Activated CD8-positive, alpha-beta memory T cell treated with anti-CD3 and anti-CD28 coated beads for 1 hour (primary cell): ENCODE measurements around the gene NACA2.
A peak's percentile ranks its signal among the peaks of the same experiment; 100 is the strongest.
"Not testable (repeated sequence)": the region's sequence is repeated elsewhere in the genome, so short reads cannot be mapped to it uniquely, and the experiment has no call there.

ENCODE experiments used
- DNase-seq, 2 donors: peaks; one replicate each; pipeline ENCODE4 v3.0.0-alpha.2; 2020; ENCODE audit warnings: low read depth in 1 of 2; ENCODE audit errors: extremely low read depth in 1 of 2

Gene NACA2

DNA sequence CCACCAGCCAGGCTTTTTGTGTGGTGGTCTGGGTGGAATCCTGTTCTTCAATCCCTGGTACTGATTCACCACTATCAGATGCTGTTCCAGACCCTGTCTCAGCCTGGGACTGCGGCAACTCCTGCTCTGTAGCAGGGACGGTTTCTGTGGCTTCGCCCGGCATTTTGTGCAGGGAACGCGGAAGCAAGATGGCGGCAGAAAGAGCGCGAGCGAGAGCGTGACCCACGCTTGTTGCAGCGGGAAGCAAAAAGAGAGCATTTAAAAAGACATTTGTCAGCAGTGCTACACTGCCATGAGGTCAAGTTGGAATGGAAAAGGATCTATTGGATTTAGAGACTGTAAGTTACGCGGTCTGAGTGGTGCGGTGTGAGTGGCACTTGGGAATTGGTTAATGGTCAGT, at the start of gene NACA2:
Gene NACA2 (minus strand): TSS at position 202 of the 400 bp plus-strand sequence. CDS start 39 bp downstream, at position 163.
- DNase-seq = no peak

DNA sequence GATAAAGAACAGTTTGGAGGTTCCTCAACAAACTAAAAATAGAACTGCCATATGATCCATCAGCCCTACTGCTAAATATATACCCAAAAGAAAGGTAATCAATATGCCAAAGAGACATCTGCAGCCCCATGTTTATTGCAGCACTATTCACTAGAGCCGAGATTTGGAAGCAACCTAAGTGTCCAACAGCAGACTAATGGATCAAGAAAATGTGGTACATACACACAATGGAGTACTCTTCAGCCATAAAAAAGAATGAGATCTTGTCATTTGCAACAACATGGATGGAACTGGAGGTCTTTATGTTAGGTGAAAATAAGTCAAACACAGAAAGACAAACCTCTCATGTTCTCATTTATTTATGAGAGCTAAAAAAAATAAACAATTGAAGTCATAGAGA, 48.8 kb upstream of the NACA2 start:
- no peak for DNase-seq

DNA sequence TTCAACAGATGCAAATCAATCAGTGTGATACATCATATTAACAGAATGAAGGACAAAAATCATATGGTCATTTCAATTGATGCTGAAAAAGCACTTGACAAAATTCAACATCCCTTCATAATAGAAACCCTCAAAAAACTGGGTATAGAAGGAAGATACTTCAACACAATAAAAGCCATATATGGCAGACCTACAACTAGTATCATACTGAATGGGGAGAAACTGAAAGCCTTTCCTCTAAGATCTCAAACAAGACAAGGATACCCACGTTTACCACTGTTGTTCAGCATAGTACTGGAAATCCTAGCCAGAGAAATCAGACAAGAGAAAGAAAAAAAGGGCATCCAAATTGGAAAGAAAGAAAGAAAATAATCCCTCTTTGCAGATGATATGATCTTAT, 47.1 kb upstream of the NACA2 start:
- no peak for DNase-seq

DNA sequence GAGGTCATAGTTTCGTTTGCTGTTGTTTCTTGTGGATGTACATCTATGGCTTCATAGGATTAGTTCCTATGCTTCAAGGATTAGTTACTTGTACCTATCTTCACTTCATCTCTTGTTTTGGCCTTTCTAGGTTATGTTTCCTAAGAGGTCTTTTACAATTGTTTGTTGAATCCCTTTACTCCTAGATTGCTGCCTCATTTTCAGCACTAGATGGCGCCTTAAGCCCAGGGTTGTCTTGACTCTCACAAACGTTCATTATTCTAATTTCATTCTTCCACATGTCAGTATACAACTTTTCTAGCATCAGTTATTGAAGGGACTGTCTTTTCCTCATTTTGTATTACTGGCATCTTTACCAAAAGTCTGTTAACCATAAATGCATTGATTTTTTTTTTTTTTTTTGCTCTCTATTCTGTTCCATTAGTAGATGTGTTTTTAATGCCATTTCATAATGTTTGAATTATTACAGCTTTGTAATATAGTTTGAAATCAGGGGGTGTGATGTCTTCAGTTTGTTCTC, 45.0 kb upstream of the NACA2 start:
- DNase-seq = peak in 1 of 2 donors; percentile 14

DNA sequence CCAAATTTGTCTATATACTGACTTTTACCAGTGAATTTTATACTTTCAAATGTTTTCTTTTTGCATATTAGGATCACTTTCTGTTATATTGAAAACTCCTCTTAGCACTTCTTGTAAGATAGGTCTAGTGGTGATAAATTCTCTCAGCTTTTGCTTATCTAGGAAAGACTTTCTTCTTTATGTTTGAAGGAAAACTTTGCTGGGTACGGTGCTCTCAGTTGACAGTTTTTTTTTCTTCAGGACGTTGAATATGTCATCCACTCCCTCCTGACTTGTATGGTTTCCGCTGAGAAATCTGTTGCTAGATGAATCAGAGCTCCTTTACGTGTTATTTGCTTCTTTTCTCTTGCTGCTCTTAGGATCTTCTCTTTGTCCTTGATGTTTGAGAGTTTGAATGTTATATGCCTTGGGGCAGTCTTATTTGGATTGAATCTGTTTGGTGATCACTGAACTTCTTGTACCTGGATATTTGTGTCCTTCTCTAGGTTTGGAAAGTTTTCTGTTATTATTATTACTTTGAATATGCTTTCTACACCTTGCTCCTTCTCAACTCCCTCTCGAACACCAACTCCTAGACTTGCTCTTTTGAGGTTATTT, 44.0 kb upstream of the NACA2 start:
- no peak for DNase-seq

DNA sequence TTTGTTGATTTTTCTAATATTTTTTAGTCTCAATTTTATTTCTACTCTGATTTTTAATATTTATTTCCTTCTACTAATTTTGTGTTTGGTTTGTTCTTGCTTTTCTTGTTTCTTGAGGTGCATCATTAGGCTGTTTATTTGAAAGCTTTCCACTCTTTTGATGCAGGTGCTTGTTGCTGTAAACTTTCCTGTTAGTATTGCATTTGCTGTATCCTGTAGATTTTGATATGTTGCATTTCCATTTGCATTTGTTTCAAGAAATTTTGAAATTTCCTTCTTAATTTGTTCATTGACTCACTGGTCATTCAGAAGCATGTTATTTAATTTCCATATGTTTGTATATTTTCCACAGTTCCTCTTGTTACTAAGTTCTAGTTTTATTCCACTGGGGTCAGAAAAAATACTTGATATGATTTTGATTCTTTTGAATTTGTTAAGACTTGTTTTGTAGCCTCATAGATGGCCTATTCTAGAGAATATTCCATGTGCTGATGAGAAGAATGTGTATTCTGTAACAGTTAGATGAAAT, 43.1 kb upstream of the NACA2 start:
- no peak for DNase-seq

DNA sequence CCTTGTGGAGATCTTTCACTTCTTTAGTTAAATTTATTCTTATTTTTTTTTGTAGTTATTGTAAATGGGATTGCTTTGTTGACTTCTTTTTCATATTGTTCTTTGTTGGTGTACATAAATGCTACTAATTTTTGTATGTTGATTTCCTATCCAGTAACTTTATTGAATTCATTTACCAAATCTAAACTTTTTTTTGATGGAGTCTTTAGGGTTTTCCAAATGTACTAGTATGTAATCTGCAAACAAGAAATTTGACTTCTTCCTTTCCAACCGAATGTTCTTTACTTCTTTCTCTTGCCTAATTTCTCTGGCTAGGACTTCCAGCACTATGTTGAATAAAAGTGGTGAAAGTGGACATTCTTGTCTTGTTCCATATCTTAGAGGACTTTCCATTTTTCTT, 41.8 kb upstream of the NACA2 start:
- DNase-seq = no peak

DNA sequence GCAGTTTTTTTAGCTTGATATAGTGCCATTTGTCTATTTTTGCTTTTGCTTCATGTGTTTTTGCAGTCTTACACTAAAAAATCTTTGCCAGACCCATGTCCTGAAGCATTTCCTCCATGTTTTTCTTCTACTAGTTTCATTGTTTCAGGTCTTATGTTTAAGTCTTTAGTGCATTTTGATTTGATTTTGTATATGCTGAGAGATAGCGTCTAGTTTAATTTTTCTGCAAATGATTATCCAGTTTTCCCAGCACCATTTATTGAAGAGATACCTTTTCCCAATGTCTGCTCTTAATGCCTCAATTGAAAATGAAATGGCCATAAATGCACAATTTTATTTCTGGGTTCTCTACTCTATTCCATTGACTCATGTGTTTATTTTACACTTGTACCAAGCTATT, 40.8 kb upstream of the NACA2 start:
- no peak for DNase-seq

DNA sequence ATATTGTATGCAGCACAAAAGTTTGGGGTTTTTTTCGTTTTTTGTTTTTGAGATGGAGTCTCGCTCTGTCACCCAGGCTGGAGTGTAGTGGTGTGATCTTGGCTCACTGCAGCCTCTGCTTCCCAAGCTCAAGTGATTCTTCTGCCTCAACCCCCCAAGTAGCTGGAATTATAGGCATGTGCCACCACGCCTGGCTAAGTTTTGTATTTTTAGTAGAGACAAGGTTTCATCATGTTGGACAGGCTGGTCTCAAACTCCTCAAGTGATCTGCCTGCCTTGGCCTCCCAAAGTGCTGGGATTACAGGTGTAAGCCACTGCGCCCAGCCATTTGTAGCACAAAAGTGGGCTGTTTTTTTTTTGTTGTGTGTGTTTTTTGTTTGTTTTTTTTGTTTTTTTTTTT, 37.1 kb upstream of the NACA2 start:
- DNase-seq = not testable (repeated sequence)

DNA sequence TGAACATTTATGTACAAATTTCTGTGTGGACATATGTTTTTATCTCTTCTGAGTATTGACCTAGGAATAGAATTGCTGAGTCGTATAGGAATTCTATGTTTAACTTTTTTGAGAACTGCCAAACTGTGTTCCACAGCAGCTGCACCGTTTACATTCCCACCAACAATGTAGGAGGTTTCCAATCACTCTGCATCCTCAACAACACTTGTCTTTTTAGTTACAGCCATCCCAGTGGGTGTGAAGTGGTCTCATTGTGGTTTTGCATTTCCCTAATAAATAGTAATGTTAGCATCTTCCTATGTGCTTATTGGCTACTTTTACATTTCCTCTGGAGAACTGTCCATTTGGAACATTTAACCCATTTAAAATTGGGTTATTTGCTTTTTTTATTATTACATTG, 36.6 kb upstream of the NACA2 start:
- DNase-seq = no peak

DNA sequence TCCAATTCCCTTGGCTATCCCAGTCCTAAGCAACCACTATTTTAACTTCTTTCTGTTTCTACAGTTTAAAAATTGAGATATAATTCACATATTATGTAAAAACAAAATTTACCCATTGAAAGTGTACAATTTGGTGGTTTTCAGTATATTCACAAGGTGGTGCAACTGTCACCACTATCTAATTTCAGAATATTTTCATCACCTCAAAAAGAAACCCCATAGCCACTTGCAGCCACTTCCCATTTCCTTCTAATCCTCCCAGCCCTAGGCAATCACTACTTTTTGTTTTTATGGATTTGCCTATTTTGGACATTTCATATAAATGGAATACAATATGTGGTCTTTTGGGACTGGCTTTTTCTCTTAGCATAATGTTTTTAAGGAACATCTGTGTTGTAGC, 36.1 kb upstream of the NACA2 start:
- DNase-seq = no peak

DNA sequence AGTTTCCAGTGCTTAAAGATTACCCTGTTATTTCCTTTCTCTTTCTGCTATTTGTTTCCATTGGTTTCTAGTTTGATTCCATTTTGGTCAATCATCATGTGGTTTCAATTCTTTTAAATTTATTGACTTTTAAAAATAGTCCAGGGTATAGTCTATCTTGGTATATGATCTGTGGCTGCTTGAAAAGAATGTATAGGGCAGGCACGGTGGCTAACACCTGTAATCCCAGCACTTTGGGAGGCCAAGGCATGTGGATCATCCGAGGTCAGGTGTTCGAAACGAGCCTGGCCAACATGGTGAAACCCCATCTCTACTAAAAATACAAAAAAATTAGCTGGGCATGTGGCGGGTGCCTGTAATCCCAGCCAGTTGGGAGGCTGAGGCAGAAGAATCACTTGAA, 34.5 kb upstream of the NACA2 start:
- DNase-seq = no peak

DNA sequence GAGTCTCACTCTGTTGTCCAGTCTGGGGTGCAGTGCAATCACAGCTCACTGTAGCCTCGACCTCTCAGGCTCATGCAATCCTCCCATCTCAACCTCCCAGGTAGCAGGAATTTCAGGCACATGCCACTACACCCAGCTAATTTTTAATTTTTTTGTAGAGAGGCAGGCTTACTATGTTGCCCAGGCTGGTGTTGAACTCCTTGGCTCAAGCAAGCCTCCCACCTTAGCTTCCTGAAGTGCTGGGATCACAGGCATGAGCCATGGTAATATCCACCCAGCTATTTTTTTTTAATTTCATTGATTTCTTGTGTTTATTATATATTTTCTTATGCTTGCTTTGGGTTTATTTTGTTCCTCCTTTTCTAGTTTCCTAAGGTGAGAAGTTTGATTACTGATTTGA, 33.9 kb upstream of the NACA2 start:
- DNase-seq = no peak

DNA sequence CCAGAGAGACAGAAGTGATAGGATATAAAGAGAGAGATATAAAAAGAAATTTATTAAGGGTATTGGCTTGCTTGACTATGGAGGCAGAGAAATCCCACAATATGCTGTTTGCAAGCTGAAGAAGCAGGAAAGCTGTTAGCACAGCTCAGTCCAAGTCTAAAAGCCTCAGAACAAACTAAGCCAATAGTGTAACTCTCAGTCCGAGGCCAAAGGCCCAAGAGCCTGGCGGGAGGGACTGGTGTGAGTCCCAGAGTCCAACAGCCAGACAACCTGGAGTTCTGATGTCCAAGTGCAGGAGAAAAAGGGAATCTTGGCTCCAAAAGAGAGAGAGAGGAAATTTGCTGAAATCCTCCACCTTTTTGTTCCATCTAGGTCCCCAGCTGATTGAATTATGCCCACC, 30.3 kb upstream of the NACA2 start:
- no peak for DNase-seq

DNA sequence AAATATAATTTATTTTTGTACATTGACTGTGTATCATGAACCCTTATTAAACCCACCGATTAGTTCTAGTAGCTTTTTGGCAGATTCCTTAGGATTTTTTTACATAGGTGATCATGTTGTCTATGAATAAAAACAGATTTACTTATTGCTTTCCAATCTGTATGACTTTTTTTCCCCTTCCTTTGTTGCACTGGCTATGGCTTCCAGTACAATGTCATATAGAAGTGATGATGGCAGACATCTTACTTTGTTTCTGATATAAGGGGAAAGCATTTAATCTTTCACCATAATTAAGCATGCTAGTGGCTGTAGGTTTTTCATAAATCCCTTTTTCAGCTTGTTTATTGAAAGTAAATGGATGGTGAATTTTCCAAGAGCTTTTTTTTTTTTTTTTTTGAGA, 28.9 kb upstream of the NACA2 start:
- no peak for DNase-seq

DNA sequence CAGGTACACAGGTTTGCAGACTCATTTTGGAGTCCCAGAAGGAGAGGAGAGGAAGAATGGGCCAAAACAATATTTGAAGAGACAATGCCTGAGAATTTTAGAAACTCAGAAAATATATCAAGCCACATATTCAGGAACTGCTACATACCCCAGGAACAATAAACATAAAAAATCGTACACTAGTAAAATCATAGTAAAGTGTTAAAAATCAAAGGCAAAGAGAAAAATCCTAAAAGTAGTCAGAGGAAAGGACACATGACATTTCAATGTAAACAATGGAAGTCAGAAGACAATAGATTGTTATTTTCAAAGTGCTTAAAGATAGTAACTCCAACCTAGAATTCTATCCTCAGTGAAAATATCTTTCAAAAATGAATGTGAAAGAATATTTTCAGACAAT, 28.5 kb upstream of the NACA2 start:
- no peak for DNase-seq

DNA sequence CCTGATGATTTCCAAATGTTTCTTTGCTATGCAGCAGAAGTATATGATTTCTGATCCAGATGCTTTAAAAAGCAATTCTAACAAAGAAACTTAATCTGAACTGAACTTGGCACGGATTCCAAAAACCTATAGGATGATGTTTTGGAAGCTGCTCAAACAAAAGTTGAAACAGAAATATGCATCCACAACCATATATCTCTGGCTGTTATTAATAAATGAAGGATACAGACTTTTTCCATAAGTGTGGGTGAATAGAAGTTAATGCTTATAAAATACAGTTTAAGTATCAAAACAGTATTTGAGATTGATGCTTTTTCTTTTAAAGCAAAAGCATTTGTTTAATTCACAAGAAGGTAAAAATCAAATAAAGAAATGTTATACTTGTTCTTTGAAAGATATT, 27.9 kb upstream of the NACA2 start:
- no peak for DNase-seq

DNA sequence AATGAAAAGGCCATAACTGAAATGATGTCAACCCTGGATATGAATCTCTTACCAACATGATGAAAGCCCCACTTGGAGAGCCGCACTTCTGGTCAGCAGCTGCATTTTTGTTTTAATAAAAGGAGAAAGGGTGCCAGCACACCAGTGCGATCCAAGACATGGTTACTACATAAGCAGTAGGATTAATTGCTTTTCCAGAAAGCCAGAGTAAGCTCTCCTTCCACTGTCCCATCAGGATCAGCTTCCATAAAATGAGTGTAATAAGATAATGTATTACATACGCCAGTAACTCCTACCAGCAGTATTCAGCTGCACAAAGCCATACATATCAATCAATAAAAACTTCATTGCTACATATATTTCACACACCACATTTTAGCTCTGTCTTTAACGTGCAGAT, 26.3 kb upstream of the NACA2 start:
- no peak for DNase-seq

DNA sequence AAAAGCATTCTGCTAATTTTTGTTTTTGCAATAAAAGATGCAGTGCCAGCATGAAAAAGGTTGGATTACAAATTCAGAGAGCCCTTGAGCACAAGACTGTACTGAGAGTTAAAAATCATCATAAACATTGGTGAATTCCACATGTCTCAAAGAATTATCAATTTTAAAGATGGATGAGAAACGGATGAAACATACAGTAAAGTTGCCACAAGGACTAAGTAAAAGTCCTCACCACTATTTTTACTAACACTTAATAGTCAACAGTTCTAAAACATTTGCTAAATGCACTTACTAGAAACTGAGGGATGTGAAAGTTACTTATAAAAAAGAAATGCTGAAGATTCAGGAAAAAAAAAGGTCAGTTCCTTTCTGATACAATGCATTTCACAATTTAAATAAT, 25.8 kb upstream of the NACA2 start:
- no peak for DNase-seq

DNA sequence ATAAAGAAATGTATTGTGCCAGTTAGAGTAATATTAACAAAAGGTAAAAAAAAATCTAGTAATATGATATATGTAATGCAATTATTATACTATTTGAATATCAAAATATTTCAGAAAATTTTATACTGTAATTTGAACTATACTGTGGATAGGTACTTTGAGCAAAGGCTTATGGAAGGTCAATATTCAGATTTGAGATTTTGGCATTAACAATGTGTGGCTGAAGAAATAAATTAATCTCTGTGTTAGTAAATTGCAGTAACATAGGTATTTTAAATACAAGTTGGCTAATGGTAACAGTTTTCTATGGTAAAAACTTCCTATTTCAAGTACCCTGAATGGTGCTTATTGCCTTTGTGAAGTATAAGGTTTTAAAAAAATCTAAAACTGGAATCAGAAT, 23.2 kb upstream of the NACA2 start:
- no peak for DNase-seq

DNA sequence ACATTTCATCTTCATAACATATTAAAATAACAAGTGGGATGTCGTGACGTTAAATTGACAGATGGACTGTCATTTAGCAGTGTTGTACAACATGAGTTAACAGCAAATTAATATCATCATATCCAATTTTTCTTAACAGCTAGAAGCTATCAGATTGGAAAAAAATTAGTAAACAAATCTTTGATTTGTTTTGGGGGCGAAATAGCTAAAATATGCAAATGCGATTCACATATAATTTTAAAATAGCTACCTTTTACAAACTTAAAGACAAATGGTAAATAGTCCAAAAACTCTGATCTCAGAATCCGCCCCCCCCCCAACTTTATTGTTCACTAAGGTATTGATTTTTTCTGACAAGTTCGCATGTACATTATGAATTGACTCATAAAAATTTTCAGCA, 20.3 kb upstream of the NACA2 start:
- DNase-seq = no peak

DNA sequence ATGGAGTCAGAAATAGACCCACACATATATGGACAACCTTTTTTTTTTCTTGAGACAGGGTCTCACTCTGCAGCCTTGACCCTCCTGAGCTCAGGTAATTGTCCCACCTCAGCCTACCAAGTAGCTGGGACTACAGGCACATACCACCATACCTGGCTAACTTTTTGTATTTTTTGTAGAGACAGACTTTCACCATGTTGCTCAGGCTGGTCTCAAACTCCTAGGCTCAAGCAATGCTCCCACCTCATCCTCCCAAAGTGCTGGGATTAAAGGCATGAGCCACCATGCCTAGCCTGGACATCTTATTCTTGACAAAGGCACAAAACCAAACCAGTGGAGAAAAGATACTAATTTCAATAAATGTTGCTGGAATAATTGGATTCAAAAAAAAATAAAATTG, 14.7 kb upstream of the NACA2 start:
- no peak for DNase-seq

DNA sequence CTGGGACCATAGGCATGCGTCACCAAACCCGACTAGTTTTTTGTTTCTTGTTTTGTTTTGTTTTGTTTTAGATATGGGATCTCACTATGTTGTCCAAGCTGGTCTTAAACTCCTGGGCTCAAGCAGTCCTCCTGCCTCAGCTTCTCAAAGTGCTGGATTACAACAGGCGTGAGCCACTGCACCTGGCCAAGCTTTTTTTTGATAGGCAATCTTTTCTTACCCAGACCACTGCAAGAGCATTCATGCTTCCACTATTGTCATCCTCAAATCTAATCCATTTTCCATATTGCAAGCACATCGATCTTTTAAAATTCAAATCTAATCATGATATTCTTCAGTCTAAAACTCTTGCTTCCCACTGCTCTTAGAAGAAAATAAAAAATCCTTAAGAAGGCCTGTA, 10.3 kb upstream of the NACA2 start:
- DNase-seq = no peak
